GM21367 (cell line): ENCODE data around the gene SLC47A1.
"Not testable (repeated sequence)": the region's sequence is repeated elsewhere in the genome, so short reads cannot be mapped to it uniquely, and the experiment has no call there.

Experiments
- ATAC-seq: cut with Tn5 transposase; IDR thresholded peaks from one replicate; pipeline ENCODE4 v1.9.1; 2021; ENCODE audit not compliant: unreplicated experiment

Gene SLC47A1

GRCh38 chr17:19520641-19521040 lies 13.0 kb upstream of the SLC47A1 start:
- ATAC-seq, result no peak

- no peak for ATAC-seq
Measured at GRCh38 chr17:19523690-19524089, 10.0 kb upstream of the SLC47A1 start.

- ATAC-seq, result not testable (repeated sequence)
Measured at GRCh38 chr17:19526950-19527349, 6.7 kb upstream of the SLC47A1 start.

- no peak for ATAC-seq
Measured at GRCh38 chr17:19531780-19532501, 1.7 kb upstream of the SLC47A1 start.

DNA sequence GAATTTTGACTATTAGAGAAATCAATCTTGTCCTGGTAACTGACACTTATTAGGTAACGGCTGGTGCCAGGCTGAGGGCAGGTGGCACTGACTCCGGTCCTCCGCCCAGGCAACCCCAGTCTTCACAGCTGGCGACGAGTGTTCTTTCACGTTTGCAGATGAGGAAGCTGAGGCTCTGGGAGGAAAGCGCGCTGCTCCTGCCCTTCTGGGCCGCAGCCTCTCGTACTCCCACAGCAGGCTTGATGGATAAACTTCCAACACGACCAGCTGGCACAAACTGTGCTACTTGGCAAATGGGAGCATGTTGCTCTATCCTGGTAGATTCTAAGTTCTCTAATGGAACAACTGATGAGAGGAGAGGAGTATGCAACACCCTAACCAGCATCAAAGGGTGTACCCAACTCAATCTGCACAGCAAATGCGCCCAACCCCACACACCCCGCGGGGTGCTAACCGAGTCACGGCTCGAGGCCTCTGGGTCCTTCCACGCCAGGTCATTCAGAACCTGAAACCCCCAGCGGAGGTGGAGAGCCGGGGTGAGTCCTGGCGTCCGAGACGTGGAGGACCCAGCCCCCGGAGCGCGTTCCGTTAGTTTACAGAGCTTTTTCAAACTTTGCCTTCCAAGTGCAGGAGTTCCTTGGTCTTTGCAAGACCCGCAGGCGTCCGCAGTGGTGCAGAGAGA lies 477 bp upstream of the SLC47A1 start:
- ATAC-seq, result no peak

DNA sequence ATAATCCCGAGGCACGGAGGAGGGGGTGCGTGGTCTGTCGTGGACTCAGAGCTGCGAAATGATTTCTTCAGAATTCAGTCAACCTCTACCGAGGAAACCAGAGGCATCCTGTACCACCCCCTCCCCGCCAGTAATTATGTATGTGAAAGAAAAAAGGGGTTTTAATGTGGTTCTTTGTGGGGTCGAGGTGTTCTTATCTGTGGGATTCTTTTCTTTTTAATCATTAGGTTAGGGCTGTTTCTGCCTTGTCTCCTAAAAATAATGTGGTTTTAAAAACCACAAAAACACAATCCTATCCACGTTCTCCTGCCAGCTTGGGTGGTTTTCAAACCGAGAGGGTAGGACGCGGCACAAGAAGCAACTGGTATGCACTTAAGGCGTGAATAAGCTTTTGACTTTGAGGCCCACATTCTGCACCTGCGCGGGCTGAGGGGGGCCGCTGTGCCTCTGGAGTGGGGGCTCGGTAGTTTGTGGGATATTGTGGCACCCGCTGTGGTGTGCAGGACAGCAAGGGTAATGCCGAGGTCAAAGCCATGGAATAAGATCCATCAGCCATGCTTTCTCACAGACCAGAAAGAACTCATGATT lies 1.0 kb downstream of the SLC47A1 start:
- no peak for ATAC-seq

GRCh38 chr17:19537111-19537510 lies 3.5 kb downstream of the SLC47A1 start:
- ATAC-seq, result no peak

- no peak for ATAC-seq
Measured at GRCh38 chr17:19538095-19539039, 4.7 kb downstream of the SLC47A1 start.

GRCh38 chr17:19539040-19539399 lies 5.4 kb downstream of the SLC47A1 start:
- ATAC-seq, result no peak

DNA sequence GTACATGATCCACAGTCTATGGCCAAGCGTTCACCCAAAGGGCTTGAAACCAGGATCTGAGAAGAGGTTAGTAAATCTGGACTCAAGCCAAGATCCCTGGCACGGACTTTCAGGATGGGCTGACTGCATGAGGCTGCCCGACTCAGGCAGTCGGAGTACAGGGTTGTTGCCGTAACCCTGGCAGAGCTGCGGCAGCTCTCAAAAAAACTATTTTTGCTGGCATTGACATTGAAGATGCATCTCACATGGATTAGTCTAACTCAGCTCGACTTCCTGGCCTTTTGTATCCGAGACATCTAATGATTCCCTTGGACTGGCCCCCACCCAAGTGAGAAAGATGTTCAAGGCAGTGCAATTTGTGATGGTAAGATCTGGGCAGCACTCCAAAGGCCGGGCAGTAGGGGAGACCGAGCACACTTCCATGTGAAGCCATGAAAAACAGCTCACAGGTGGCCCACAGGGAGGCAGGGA lies 6.2 kb downstream of the SLC47A1 start:
- no peak for ATAC-seq

DNA sequence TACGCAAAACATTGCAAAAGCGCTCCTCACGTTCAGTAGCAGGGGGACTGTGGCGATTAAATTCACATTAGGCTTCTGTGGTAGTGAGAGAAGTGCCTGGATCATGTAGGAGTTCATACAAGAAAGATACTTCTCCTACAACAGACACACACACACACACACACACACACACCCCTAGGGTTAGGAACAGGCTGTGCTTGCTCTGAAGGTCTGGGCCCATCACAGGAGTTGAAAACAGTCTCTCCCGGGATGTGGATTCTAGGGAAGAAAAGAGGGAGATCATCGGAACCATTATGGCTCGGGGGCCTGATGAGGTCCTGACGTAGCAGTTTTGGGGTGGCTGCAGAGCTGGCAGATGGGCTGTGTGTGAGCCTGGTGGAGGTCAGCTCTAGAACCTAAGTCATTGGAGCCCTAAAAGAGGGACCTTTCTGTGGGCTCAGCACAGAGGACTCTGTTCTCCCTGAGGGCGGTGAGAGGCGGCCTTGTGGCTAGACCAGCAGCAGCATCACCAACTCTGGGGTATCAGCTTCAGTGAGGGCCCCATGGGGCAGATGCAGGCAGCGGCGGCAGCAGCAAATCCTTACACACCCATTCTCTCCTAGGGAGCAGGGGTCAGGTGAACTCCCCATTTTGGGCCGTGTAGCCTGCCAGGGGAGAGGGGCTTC lies 7.2 kb downstream of the SLC47A1 start:
- ATAC-seq, result no peak

DNA sequence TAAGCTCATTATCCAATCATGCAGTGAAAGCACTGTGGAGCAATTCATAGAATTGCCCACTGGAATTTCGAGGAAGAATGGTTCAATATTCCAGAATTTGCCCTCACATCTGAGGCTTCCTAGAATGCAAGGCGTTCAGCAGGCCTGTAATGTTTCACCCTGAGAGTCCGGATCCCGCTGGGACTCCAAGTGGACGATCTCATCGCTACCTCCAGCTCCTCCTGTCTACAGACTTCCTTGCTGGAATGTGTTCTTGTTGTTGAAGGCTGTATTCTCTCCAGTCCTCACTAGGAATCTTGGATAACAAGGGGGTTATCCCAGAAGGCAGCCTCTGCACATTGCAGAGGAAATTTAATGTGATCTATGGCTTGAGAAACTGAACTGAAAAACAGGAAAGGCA lies 7.8 kb downstream of the SLC47A1 start:
- no peak for ATAC-seq

DNA sequence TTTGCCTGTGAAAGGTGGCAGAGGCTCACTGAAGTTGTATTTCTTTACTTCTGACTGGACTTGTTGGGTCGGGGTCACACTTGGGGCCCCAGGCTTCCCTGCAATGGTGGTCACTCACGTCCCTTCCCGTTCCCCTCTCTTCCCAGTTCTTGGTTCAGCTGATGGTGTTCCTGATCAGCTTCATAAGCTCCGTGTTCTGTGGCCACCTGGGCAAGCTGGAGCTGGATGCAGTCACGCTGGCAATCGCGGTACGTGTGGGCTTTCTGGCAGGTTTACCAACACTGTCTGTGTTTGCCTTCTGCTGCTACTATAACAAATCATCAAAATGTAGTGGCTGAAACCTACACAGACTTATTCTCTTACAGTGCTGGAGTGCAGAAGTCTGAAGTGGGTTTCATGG lies 8.6 kb downstream of the SLC47A1 start:
- no peak for ATAC-seq

- no peak for ATAC-seq
Measured at GRCh38 chr17:19544366-19544765, 10.7 kb downstream of the SLC47A1 start.

DNA sequence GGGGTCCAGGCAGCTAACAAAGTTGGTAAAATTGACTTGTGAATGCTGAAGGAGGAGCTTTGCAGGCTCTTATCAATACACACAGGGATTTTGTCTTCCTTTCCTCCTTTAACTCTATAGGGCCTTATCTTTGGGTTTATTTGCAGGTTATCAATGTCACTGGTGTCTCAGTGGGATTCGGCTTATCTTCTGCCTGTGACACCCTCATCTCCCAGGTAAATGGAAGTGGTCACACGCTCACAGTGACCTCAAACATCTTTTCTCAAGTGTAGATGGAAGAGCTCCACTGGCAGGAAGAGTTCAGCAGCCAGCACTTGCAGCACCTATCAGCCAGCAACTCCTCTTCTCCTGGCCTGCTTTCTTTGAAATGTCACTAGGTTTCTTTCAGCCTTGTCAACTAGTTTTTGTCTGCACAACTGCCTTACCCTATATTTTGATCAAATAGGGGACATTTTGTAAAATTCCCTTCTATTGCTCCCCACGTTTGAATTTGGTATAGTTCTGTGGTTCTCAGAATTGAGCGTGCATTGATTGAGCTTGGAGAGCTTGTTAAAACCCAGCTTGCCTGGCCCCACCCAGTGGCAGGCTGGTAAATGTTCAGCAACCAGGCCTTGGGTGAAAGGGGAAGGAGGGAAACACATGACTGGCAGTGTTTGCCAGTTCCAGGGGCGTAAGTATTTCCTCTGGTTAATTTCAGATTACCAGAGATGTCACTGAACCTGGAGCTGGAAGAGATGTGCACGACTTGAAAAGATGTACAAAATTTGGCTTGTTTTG lies 12.8 kb downstream of the SLC47A1 start:
- no peak for ATAC-seq

DNA sequence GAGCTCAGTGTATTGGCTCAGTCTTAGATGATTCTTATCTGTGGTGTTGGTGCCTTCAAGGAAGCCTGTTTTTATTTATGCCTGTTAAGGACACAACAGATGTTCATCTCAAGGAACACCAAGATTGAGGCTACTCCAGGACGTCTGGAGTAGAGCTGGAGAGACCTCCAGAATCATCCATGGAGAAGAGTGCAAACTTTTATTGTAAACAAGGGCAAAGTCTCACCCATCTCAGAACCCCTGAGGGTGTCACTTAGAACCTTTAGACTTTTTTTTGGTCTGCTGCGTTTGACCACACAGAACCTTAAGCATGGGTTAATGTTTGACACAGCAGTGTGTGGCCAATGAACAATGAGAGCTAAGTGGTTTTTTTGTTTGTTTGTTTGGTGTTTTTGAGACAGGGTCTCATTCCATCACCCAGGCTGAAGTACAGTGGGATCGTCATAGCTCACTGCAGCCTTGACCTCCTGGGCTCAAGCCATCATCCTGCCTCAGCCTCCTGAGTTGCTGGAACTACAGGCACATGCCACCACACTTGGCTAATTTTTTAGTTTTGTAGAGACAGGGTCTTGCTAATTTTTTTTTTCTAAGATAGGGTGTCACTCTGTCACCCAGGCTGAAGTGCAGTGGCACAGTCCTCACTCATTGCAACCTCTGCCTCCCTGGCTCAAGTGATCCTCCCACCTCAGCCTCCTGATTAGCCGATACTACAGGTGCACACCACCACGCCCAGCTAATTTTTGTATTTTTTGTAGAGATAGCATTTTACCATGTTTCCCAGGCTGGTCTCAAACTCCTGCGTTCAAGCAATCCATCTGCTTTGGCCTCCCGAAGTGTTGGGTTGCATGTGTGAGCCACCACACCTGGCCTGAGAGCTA lies 16.3 kb downstream of the SLC47A1 start:
- ATAC-seq, result no peak

DNA sequence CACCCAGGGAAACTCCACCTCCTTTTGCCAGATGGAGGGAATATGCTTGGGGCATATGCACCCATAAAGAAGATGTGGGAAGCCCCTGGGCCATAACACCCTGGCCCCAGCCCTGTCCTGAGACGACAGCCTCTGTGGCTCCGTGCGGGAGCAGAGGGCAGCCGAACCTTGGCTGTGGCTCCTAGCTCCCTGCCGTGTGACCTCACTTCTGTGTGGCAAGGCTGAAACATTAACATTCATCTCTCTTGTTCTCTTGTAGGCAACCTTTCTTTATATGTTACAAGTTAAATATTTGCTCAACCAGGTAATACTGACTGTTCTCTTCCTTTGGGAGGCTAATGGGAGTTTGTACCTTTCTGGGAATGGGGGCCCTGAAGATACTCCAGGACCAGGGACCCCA lies 17.5 kb downstream of the SLC47A1 start:
- no peak for ATAC-seq

DNA sequence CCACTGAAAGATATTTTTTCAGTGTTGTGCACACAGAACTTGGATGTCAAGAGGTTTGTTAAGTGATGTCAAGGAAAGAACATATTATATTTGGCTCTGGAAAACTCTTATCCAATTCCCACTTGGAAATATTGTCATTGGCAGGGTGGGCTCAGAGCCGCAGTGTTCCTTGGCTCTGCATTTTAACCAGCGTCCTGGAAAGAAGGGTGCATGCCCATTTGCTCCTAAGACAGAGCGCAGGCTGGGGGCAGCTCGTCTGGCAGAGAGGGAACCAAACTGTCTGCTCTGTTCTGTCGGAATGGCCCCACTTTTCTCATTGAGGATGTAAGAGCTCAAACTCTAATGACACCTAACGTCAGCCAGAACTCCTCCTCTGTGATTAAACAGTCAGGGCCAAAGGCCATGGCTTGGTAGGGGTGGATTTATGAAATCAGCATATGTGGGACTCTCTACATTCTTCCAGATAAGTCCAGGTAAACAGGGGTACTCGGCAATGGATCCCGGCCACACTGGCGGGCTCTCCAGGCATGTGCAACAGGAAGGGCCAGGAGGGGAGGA lies 18.0 kb downstream of the SLC47A1 start:
- ATAC-seq, result no peak

GRCh38 chr17:19553036-19553435 lies 19.4 kb downstream of the SLC47A1 start:
- ATAC-seq, result no peak
